MM.1S (cell line): ENCODE results near the gene METAP1D.
"Not testable (repeated sequence)": the region's sequence is repeated elsewhere in the genome, so short reads cannot be mapped to it uniquely, and the experiment has no call there.

Experiments used
- DNase-seq: peaks from one replicate; pipeline ENCODE4 v3.0.0-alpha.2; 2015
- H2AFZ ChIP-seq: fragments of 300-600 bp; sonication (generic); 2 replicates; pipeline ENCODE4 v1.6.0; 2016; ENCODE audit warnings: antibody characterized with exemption, low read length
- H3F3A ChIP-seq: fragments of 300-600 bp; sonication (generic); 2 replicates; pipeline ENCODE4 v1.6.1; 2016; ENCODE audit warnings: mild to moderate bottlenecking, antibody characterized with exemption, low read length, moderate library complexity, mixed read lengths; ENCODE audit not compliant: insufficient read depth
- H3K27ac ChIP-seq: fragments of 300-600 bp; sonication (generic); 2 replicates; pipeline ENCODE4 v1.5.1; 2016; ENCODE audit warnings: mild to moderate bottlenecking, low read length
- H3K27me3 ChIP-seq: fragments of 300-600 bp; sonication (generic); replicated peaks from 2 replicates; pipeline ENCODE4 v1.6.0; 2016; ENCODE audit warnings: low read length; ENCODE audit not compliant: insufficient read depth
- H3K36me3 ChIP-seq: fragments of 300-600 bp; sonication (generic); replicated peaks from 2 replicates; pipeline ENCODE4 v1.6.1; 2016; ENCODE audit warnings: mild to moderate bottlenecking, low read length, mixed read lengths; ENCODE audit not compliant: insufficient read depth
- H3K4me1 ChIP-seq: fragments of 300-600 bp; sonication (generic); 2 replicates; pipeline ENCODE4 v1.6.1; 2016; ENCODE audit warnings: low read length, mixed read lengths
- H3K4me2 ChIP-seq: fragments of 300-600 bp; sonication (generic); 2 replicates; pipeline ENCODE4 v1.6.0; 2016; ENCODE audit warnings: low read depth, low read length
- H3K4me3 ChIP-seq: fragments of 300-600 bp; sonication (generic); 2 replicates; pipeline ENCODE4 v1.5.1; 2016; ENCODE audit warnings: low read length, mixed read lengths
- H3K79me2 ChIP-seq: fragments of 300-600 bp; sonication (generic); 2 replicates; pipeline ENCODE4 v1.6.1; 2016; ENCODE audit warnings: mixed run types, low read length, mixed read lengths
- H3K9ac ChIP-seq: fragments of 300-600 bp; sonication (generic); 2 replicates; pipeline ENCODE4 v1.6.1; 2016; ENCODE audit warnings: low read length, mixed read lengths
- H3K9me2 ChIP-seq: fragments of 300-600 bp; sonication (generic); replicated peaks from 2 replicates; pipeline ENCODE4 v1.6.1; 2016; ENCODE audit warnings: mild to moderate bottlenecking, low read length, mixed read lengths; ENCODE audit not compliant: insufficient read depth
- H3K9me3 ChIP-seq: fragments of 300-600 bp; sonication (generic); replicated peaks from 2 replicates; pipeline ENCODE4 v1.6.1; 2016; ENCODE audit warnings: mild to moderate bottlenecking, low read length, mixed read lengths; ENCODE audit not compliant: insufficient read depth
- H4K20me1 ChIP-seq: fragments of 300-600 bp; sonication (generic); 2 replicates; pipeline ENCODE4 v1.6.1; 2016; ENCODE audit warnings: mild to moderate bottlenecking, low read length, moderate library complexity, mixed read lengths; ENCODE audit not compliant: insufficient read depth
- CTCF ChIP-seq: fragments of 300-600 bp; sonication (generic); IDR thresholded peaks from 2 replicates; pipeline ENCODE4 v1.5.1; 2016; ENCODE audit warnings: antibody characterized with exemption, low read length, mixed read lengths
- EZH2 ChIP-seq: fragments of 300-600 bp; sonication (generic); optimal IDR thresholded peaks from 2 replicates; pipeline ENCODE3; 2017; ENCODE audit warnings: low read depth, mild to moderate bottlenecking, antibody characterized with exemption, low read length, mixed read lengths
- EZH2phosphoT487 ChIP-seq: fragments of 300-600 bp; sonication (generic); IDR thresholded peaks from 2 replicates; pipeline ENCODE4 v1.6.1; 2018; ENCODE audit warnings: antibody characterized with exemption, low read length

Gene METAP1D

GRCh38 chr2:172109988-172110811, 110.4 kb downstream of the METAP1D start:
- no peaks in the 10 kb centered on the region for H3F3A ChIP-seq
- peaks cover 10% of the 10 kb centered on the region for H3K27me3 ChIP-seq
- no peak overlapping the region for H3K27ac ChIP-seq
- no peaks in the 10 kb centered on the region for H3K9me3 ChIP-seq
- TF ChIP-seq EZH2, result no peak
- TF ChIP-seq EZH2phosphoT487, result no peak
- no peak for TF ChIP-seq CTCF
- no peak for DNase-seq
- no peak overlapping the region for H3K4me2 ChIP-seq
- H2AFZ ChIP-seq, result no peak overlapping the region
- no peaks in the 10 kb centered on the region for H3K79me2 ChIP-seq
- no peaks in the 10 kb centered on the region for H3K9me2 ChIP-seq
- H4K20me1 ChIP-seq, result no peaks in the 10 kb centered on the region
- H3K36me3 ChIP-seq, result no peaks in the 10 kb centered on the region
- no peak overlapping the region for H3K9ac ChIP-seq
- no peaks in the 10 kb centered on the region for H3K4me1 ChIP-seq
- no peak overlapping the region for H3K4me3 ChIP-seq

GRCh38 chr2:172113617-172114016, 113.9 kb downstream of the METAP1D start:
- Histone ChIP-seq H3K9ac (no peak overlapping the region), H3K79me2 (no peaks in the 10 kb centered on the region), H3K4me3 (no peak overlapping the region), H3K27ac (no peak overlapping the region), H2AFZ (no peak overlapping the region), H4K20me1 (no peaks in the 10 kb centered on the region), H3F3A (no peaks in the 10 kb centered on the region), H3K4me2 (no peak overlapping the region), H3K4me1 (no peaks in the 10 kb centered on the region), H3K9me2 (no peaks in the 10 kb centered on the region), H3K9me3 (no peaks in the 10 kb centered on the region), H3K36me3 (no peaks in the 10 kb centered on the region), H3K27me3 (no peaks in the 10 kb centered on the region)
- no peak for DNase-seq
- TF ChIP-seq EZH2phosphoT487 (no peak), CTCF (peak; percentile 27), EZH2 (no peak)

GRCh38 chr2:172114176-172114575, 114.4 kb downstream of the METAP1D start:
- H3K9ac ChIP-seq, H3F3A ChIP-seq, H3K4me2 ChIP-seq, H3K4me1 ChIP-seq, H3K9me2 ChIP-seq, H3K9me3 ChIP-seq, H3K27me3 ChIP-seq, H3K27ac ChIP-seq, H3K79me2 ChIP-seq, H4K20me1 ChIP-seq, H3K36me3 ChIP-seq, H3K4me3 ChIP-seq, H2AFZ ChIP-seq, DNase-seq: not testable (repeated sequence)

GRCh38 chr2:172114579-172114978, 114.8 kb downstream of the METAP1D start:
- Histone ChIP-seq H3K4me1 (no peaks in the 10 kb centered on the region), H3K9me2 (no peaks in the 10 kb centered on the region), H3K27ac (no peak overlapping the region), H4K20me1 (no peaks in the 10 kb centered on the region), H3K79me2 (no peaks in the 10 kb centered on the region), H3K4me3 (no peak overlapping the region), H3K36me3 (no peaks in the 10 kb centered on the region), H2AFZ (no peak overlapping the region), H3K9ac (no peak overlapping the region), H3K9me3 (no peaks in the 10 kb centered on the region), H3K4me2 (no peak overlapping the region), H3F3A (no peaks in the 10 kb centered on the region), H3K27me3 (no peaks in the 10 kb centered on the region)
- TF ChIP-seq CTCF (no peak), EZH2phosphoT487 (no peak), EZH2 (no peak)
- no peak for DNase-seq
